H1 (cell line): Measurements from ENCODE around the gene POLR2F. TPM values are rescaled to one million over a fixed set of nuclear protein-coding genes. Genes with fewer than 3 reads are reported as not detected.

Experiments used
- CTCF ChIA-PET: fragments of 300-600 bp; sonication (Branson Sonifier 250); formaldehyde crosslinking; loops from one replicate; lab custom pipeline; 2021; ENCODE audit not compliant: partially characterized antibody; lab: Charles Lee
- POLR2A ChIA-PET: fragments of 300-600 bp; sonication (Branson Sonifier 250); formaldehyde crosslinking; loops from one replicate; lab custom pipeline; 2021; ENCODE audit warnings: inconsistent platforms; ENCODE audit not compliant: partially characterized antibody; lab: Charles Lee
- DNase-seq, 2 experiments: peaks; one replicate each; pipeline versions ENCODE4 v3.0.0 to v3.0.0-alpha.2; 2010 to 2022; ENCODE audit warnings: low spot score in 2 of 2, low read depth in 1 of 2, mixed read lengths in 1 of 2
- FAIRE-seq: peaks from 2 replicates; lab custom pipeline; 2011; peaks lifted over from hg19 to GRCh38; lab: Jason Lieb, UNC
- H2AFZ ChIP-seq: 2 replicates; pipeline ENCODE4 v1.8.1; 2012; ENCODE audit warnings: low read length, inconsistent platforms
- H2AK5ac ChIP-seq: 2 replicates; pipeline ENCODE4 v1.6.1; 2013; ENCODE audit warnings: low read depth, low read length
- H2BK120ac ChIP-seq: replicated peaks from 2 replicates; pipeline ENCODE3; 2013; ENCODE audit warnings: low read depth, low read length, inconsistent platforms
- H2BK12ac ChIP-seq: 2 replicates; pipeline ENCODE4 v1.6.1; 2013; ENCODE audit warnings: low read depth, low read length
- H2BK15ac ChIP-seq: 2 replicates; pipeline ENCODE4 v1.6.1; 2013; ENCODE audit warnings: low read length
- H2BK20ac ChIP-seq: 2 replicates; pipeline ENCODE4 v1.6.1; 2013; ENCODE audit warnings: low read length
- H2BK5ac ChIP-seq: 2 replicates; pipeline ENCODE4 v1.6.1; 2013; ENCODE audit warnings: low read depth, low read length
- H3K14ac ChIP-seq: 2 replicates; pipeline ENCODE4 v1.6.1; 2013; ENCODE audit warnings: inconsistent platforms; ENCODE audit not compliant: insufficient read length
- H3K18ac ChIP-seq: 2 replicates; pipeline ENCODE4 v1.6.1; 2013; ENCODE audit warnings: low read length; ENCODE audit errors: extremely low read depth
- H3K23ac ChIP-seq: 2 replicates; pipeline ENCODE4 v1.6.1; 2013; ENCODE audit warnings: inconsistent platforms; ENCODE audit not compliant: insufficient read length
- H3K23me2 ChIP-seq: 2 replicates; pipeline ENCODE4 v1.6.1; 2013; ENCODE audit warnings: low read depth, low read length
- H3K27ac ChIP-seq: 2 replicates; pipeline ENCODE4 v1.6.1; 2011; ENCODE audit warnings: low read depth, low read length, inconsistent platforms
- H3K27me3 ChIP-seq, 4 experiments: replicated peaks in 1 of 4; 1 replicate in 1 of 4; 2 replicates in 3 of 4; pipeline versions ENCODE4 v1.6.1 to v1.8.1; 2011 to 2013; ENCODE audit warnings: low read length in 3 of 4, mild to moderate bottlenecking in 3 of 4, inconsistent platforms in 2 of 4, mixed read lengths in 2 of 4, moderate library complexity in 1 of 4; ENCODE audit not compliant: control insufficient read depth in 3 of 4, insufficient read depth in 3 of 4; ENCODE audit errors: extremely low read depth in 1 of 4
- H3K36me3 ChIP-seq, 4 experiments: 2 replicates each; pipeline versions ENCODE4 v1.6.1 to v1.8.1; 2011 to 2013; ENCODE audit warnings: mild to moderate bottlenecking in 4 of 4, low read length in 3 of 4, moderate library complexity in 2 of 4, control low read depth in 1 of 4, inconsistent platforms in 1 of 4; ENCODE audit not compliant: insufficient read depth in 4 of 4, control insufficient read depth in 2 of 4
- H3K4ac ChIP-seq: replicated peaks from 2 replicates; pipeline ENCODE3; 2013; ENCODE audit warnings: low read length, low read depth, mixed read lengths, inconsistent platforms; ENCODE audit not compliant: insufficient read length
- H3K4me1 ChIP-seq, 4 experiments: replicated peaks in 1 of 4; 1 replicate in 1 of 4; 2 replicates in 3 of 4; pipeline versions ENCODE4 v1.6.1 to v1.8.1; 2011 to 2013; ENCODE audit warnings: low read length in 3 of 4, inconsistent platforms in 2 of 4, mixed read lengths in 1 of 4; ENCODE audit not compliant: insufficient read depth in 4 of 4, control insufficient read depth in 3 of 4
- H3K4me2 ChIP-seq, 2 experiments: 2 replicates each; pipeline versions ENCODE4 v1.6.1 to v1.8.1; 2011 to 2013; ENCODE audit warnings: low read depth in 2 of 2, low read length in 2 of 2, control low read depth in 1 of 2, inconsistent platforms in 1 of 2, mild to moderate bottlenecking in 1 of 2; ENCODE audit not compliant: insufficient read depth in 1 of 2
- H3K4me3 ChIP-seq, 4 experiments: fragments of 200-600, 300-600 bp in 1 of 4; sonication (generic), shearing (Covaris generic), sonication (Bioruptor Twin) in 1 of 4; 2 replicates each; pipeline versions ENCODE4 v1.5.1 to v1.8.1; 2011 to 2016; ENCODE audit warnings: low read length in 4 of 4, low read depth in 3 of 4, control low read depth in 2 of 4, inconsistent platforms in 2 of 4, mild to moderate bottlenecking in 2 of 4, mixed read lengths in 1 of 4, moderate library complexity in 1 of 4; ENCODE audit not compliant: insufficient read depth in 2 of 4; ENCODE audit errors: extremely low read depth in 1 of 4
- H3K56ac ChIP-seq: replicated peaks from 2 replicates; pipeline ENCODE3; 2013; ENCODE audit warnings: low read depth, mild to moderate bottlenecking, mixed read lengths, low read length, inconsistent platforms; ENCODE audit not compliant: insufficient read length
- H3K79me1 ChIP-seq: 2 replicates; pipeline ENCODE4 v1.6.1; 2013; ENCODE audit warnings: low read depth, low read length, control low read depth
- H3K79me2 ChIP-seq, 2 experiments: 2 replicates each; pipeline versions ENCODE4 v1.6.1 to v1.8.1; 2012 to 2013; ENCODE audit warnings: low read length in 2 of 2, mild to moderate bottlenecking in 2 of 2, inconsistent platforms in 1 of 2; ENCODE audit not compliant: insufficient read depth in 2 of 2, control insufficient read depth in 1 of 2
- H3K9ac ChIP-seq, 4 experiments: replicated peaks in 1 of 4; 1 replicate in 1 of 4; 2 replicates in 3 of 4; pipeline versions ENCODE4 v1.6.1 to v1.8.1; 2011 to 2013; ENCODE audit warnings: low read depth in 3 of 4, low read length in 3 of 4, control low read depth in 2 of 4, mild to moderate bottlenecking in 2 of 4, moderate library complexity in 2 of 4, inconsistent platforms in 1 of 4; ENCODE audit errors: extremely low read depth in 1 of 4
- H3K9me3 ChIP-seq, 2 experiments: 2 replicates each; pipeline versions ENCODE4 v1.6.1 to v1.8.1; 2012 to 2013; ENCODE audit warnings: mild to moderate bottlenecking in 2 of 2, moderate library complexity in 2 of 2, control low read depth in 1 of 2, inconsistent platforms in 1 of 2, low read depth in 1 of 2, low read length in 1 of 2, mixed read lengths in 1 of 2; ENCODE audit not compliant: insufficient read depth in 2 of 2
- H4K20me1 ChIP-seq, 2 experiments: replicated peaks in 1 of 2; 2 replicates each; pipeline versions ENCODE3 to v1.8.1; 2011 to 2013; ENCODE audit warnings: inconsistent platforms in 2 of 2, low read length in 2 of 2, mild to moderate bottlenecking in 1 of 2; ENCODE audit not compliant: insufficient read depth in 2 of 2, control insufficient read depth in 1 of 2
- H4K5ac ChIP-seq: 2 replicates; pipeline ENCODE4 v1.6.1; 2013; ENCODE audit warnings: low read length, low read depth, mixed read lengths, inconsistent platforms; ENCODE audit not compliant: insufficient read length
- H4K8ac ChIP-seq: 2 replicates; pipeline ENCODE4 v1.8.0; 2013; ENCODE audit warnings: mild to moderate bottlenecking, moderate library complexity, low read length, inconsistent platforms; ENCODE audit not compliant: insufficient read depth; ENCODE audit errors: extremely low read depth
- H4K91ac ChIP-seq: replicated peaks from 2 replicates; pipeline ENCODE3; 2013; ENCODE audit warnings: low read length, mixed read lengths, inconsistent platforms; ENCODE audit not compliant: insufficient read length
- ASH2L ChIP-seq: fragments of 200-600, 300-600 bp; sonication (generic); IDR thresholded peaks from one replicate; pipeline ENCODE4 v1.7.1; 2017; ENCODE audit warnings: low read length
- RNF2 ChIP-seq: fragments of 200-900, 300-1000 bp; sonication (generic); IDR thresholded peaks from 2 replicates; pipeline ENCODE4 v1.7.1; 2016; ENCODE audit warnings: borderline replicate concordance, low read depth, mild to moderate bottlenecking, antibody characterized with exemption, low read length; ENCODE audit not compliant: poor library complexity, severe bottlenecking; ENCODE audit errors: missing control alignments
- WGBS, 2 experiments: shearing (Covaris generic) in 1 of 2; methylation state at CpG; one replicate each; pipeline versions ENCODE4 v1.1.6 to v1.1.7; 2013 to 2015; ENCODE audit warnings: low lambda C conversion rate in 2 of 2, mixed read lengths in 2 of 2, inconsistent platforms in 1 of 2, low coverage in 1 of 2, missing lambda C conversion rate in 1 of 2; ENCODE audit not compliant: insufficient replicate concordance in 2 of 2, insufficient coverage in 1 of 2, insufficient read length in 1 of 2; ENCODE audit errors: extremely low coverage in 1 of 2, missing lambda C conversion rate in 1 of 2; 5-methylcytosine and 5-hydroxymethylcytosine counted together
- polyA plus RNA-seq, 7 experiments: library from polyadenylated mRNA; depleted of rRNA in 3 of 7; stranded (reverse) in 5 of 7; unstranded in 2 of 7; fragments of >200 nt in 5 of 7; fragments of 200-250 nt in 2 of 7; gene quantifications; 1 replicate in 5 of 7; 2 replicates in 1 of 7; 4 replicates in 1 of 7; pipeline versions ENCODE4 v1.2.1 to v1.2.3, GENCODE V29; 2011 to 2013; ENCODE audit warnings: missing spikeins in 2 of 7, mixed read lengths in 2 of 7
- total RNA-seq: library from RNA; stranded (reverse); fragmentation: NEBNext Ultra II Directional; extraction: Animal tissue kit (Norgen Biotek cat#: 25700); gene quantifications from 2 replicates; pipeline ENCODE4 v1.2.1, GENCODE V29; 2021

Gene POLR2F
- total and polyA plus RNA-seq, 2 of the 8 experiments (the other 6 are each of a cell fraction or from before 2014, with no cell fraction given): 150 to 176 TPM

DNA sequence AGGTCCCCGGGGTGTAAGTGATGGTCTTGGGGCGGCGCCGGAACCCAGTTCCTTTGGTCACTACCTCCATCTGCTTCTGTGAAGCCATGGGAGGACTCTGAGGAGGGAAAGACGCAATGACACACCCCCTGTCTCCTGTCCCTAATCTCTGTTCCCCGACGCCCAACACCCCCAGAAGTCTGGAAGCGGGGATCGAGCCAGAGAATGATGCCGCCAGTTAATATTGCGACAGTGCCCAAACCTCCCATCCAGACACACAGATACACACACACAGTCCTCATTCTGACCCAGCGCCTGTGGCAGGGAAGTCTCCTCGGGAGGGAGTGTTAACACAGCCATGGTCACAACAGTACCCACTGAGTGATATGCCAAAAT lies 450 bp upstream of the POLR2F start:
- no peaks in the 10 kb centered on the region for H3K9me3 ChIP-seq
- no peaks in the 10 kb centered on the region; a peak in 4 of 7 replicates for H3K27me3 ChIP-seq
- H3K4me2 ChIP-seq: peak overlapping the region; percentile 84 to 94
- no peak overlapping the region for H2BK120ac ChIP-seq
- 10% methylated on average over 13 of the region's 13 CpGs; no CpG with 5 or more reads in 1 of the 2 experiments for WGBS, 2 experiments
- no peak overlapping the region for H2BK15ac ChIP-seq
- H3K36me3 ChIP-seq: peaks cover 10 to 16% (median 14%) of the 10 kb centered on the region in 4 experiments
- H2BK5ac ChIP-seq: peak overlapping the region; percentile 66; the same call in 1 of the 2 replicates
- H2BK20ac ChIP-seq: no peak overlapping the region
- ChIA-PET POLR2A (interaction anchor here (0.6 to 2.1 kb wide), 9 partner anchors 12 to 130 kb away, joined by 3 to 5 read pairs (median 3); partner anchors contain the start of gene GALR3), CTCF (interaction anchor here (0.7 to 7.9 kb wide), 13 partner anchors 12 to 728 kb away, joined by 3 to 48 read pairs (median 3); partner anchors contain the start of gene TOMM22)
- peaks cover 0 to 16% of the 10 kb centered on the region in 2 experiments; a peak in 2 of 4 replicates for H3K79me2 ChIP-seq
- H2AK5ac ChIP-seq: no peak overlapping the region
- no peak overlapping the region for H3K23ac ChIP-seq
- H4K91ac ChIP-seq: no peak overlapping the region
- H3K79me1 ChIP-seq: peaks cover 4% of the 10 kb centered on the region; the same call in 1 of the 2 replicates
- FAIRE-seq (no peak), DNase-seq (peak in 1 of 2 experiments; percentile 62)
- H3K18ac ChIP-seq: no peak overlapping the region
- H3K9ac ChIP-seq: peak overlapping the region in 1 of 4 experiments; percentile 30; a peak in 1 of 7 replicates
- no peak overlapping the region for H2BK12ac ChIP-seq
- H3K23me2 ChIP-seq: peaks cover 6% of the 10 kb centered on the region
- H2AFZ ChIP-seq: peak overlapping the region; percentile 79
- H4K20me1 ChIP-seq: no peaks in the 10 kb centered on the region
- H4K5ac ChIP-seq: no peak overlapping the region
- no peak for TF ChIP-seq RNF2
- TF ChIP-seq ASH2L: peak; percentile 9
- no peak overlapping the region for H3K56ac ChIP-seq
- H3K27ac ChIP-seq: no peak overlapping the region
- peaks cover 0 to 10% (median 4%) of the 10 kb centered on the region in 4 experiments; a peak in 4 of 7 replicates for H3K4me1 ChIP-seq
- H4K8ac ChIP-seq: no peak overlapping the region
- H3K14ac ChIP-seq: no peak overlapping the region
- H3K4me3 ChIP-seq: peak overlapping the region; percentile 85 to 98 (median 94)
- no peak overlapping the region for H3K4ac ChIP-seq
